ENCODE data around the gene SYNM. TPM values are rescaled to one million over a fixed set of nuclear protein-coding genes. Genes with fewer than 3 reads are reported as not detected.
A peak's percentile ranks its signal among the peaks of the same experiment; 100 is the strongest.

SYNM gene
- polyA plus RNA-seq, 1 donor from 2014 or later, result 5.7 TPM

DNA sequence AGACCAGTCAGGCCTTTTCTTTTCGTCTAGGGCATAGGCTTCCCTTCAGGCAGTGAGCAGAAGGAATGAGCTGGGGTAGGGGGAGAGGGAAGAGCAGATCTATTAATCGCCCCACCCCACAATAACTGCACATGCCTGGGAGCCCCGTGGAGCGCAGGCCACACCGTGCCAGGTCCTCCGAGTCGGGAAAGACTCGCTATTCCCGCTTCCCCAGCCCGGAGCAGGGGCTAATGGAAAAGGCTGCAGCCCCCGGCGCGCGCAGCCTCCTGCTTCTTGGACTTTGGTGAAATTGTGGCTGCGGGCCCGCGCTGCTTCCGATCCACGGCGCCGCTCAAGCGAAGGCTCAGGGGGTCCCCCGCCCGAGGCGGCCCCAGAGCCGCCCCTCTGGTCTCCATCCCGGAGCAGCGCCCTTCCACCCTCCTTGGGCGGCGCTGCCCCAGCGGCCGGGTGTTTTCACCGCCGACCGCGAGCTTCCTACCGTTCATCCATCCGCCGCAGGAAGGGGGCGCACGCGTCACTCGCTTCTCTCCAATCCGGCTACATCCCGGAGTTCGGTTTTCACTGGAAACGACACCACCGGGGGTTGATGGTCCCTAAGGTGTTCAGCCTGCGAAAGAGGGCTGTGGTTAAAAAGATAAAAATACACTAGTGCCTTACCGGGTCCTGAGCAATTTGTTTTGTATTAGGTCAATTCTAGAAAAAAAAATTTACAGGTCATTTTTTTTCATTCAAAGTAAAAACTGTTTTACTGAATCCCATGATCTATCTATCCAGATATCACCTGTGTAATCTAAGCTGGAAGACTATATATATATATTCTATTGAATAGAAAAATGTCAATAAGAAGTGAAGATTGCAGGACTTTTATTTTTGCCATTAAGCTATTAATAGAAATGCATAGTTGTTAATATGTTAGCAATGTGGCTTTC lies 4.4 kb upstream of the SYNM start:
- no peaks in the 10 kb centered on the region for H3F3A ChIP-seq (ENCODE audit: insufficient read depth, low read length, poor library complexity, severe bottlenecking)
- H3K27ac ChIP-seq (ENCODE audit: low read length), result no peak overlapping the region
- H2AFZ ChIP-seq (ENCODE audit: low read depth, low read length), result no peak overlapping the region
- H3K27me3 ChIP-seq (ENCODE audit: insufficient read depth, low read depth, low read length), result peaks cover 12% of the 10 kb centered on the region
- peak overlapping the region; percentile 52 for H3K4me2 ChIP-seq (ENCODE audit: low read length)
- no peaks in the 10 kb centered on the region for H3K9me3 ChIP-seq (ENCODE audit: low read length)
- TF ChIP-seq RAD21 (conservative IDR thresholded peaks at IDR 0.05), result peak; percentile 69
- no peak for TF ChIP-seq EZH2 (IDR thresholded peaks at IDR 0.05; ENCODE audit: borderline replicate concordance, insufficient read depth, low read length, poor library complexity, severe bottlenecking)
- no peak for TF ChIP-seq EP300 (conservative IDR thresholded peaks at IDR 0.05; ENCODE audit: poor library complexity, severe bottlenecking)
- TF ChIP-seq MXI1 (conservative IDR thresholded peaks at IDR 0.05; ENCODE audit: poor library complexity, severe bottlenecking), result no peak
- peak; percentile 72 for TF ChIP-seq SMC3 (conservative IDR thresholded peaks at IDR 0.05; ENCODE audit: poor library complexity)
- TF ChIP-seq, protein P1, sequence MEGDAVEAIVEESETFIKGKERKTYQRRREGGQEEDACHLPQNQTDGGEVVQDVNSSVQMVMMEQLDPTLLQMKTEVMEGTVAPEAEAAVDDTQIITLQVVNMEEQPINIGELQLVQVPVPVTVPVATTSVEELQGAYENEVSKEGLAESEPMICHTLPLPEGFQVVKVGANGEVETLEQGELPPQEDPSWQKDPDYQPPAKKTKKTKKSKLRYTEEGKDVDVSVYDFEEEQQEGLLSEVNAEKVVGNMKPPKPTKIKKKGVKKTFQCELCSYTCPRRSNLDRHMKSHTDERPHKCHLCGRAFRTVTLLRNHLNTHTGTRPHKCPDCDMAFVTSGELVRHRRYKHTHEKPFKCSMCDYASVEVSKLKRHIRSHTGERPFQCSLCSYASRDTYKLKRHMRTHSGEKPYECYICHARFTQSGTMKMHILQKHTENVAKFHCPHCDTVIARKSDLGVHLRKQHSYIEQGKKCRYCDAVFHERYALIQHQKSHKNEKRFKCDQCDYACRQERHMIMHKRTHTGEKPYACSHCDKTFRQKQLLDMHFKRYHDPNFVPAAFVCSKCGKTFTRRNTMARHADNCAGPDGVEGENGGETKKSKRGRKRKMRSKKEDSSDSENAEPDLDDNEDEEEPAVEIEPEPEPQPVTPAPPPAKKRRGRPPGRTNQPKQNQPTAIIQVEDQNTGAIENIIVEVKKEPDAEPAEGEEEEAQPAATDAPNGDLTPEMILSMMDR (IDR thresholded peaks at IDR 0.05; ENCODE audit: poor library complexity, severe bottlenecking), result peak; percentile 85
- no peak for TF ChIP-seq POLR2AphosphoS5 (IDR thresholded peaks at IDR 0.05)
- TF ChIP-seq, protein P2, sequence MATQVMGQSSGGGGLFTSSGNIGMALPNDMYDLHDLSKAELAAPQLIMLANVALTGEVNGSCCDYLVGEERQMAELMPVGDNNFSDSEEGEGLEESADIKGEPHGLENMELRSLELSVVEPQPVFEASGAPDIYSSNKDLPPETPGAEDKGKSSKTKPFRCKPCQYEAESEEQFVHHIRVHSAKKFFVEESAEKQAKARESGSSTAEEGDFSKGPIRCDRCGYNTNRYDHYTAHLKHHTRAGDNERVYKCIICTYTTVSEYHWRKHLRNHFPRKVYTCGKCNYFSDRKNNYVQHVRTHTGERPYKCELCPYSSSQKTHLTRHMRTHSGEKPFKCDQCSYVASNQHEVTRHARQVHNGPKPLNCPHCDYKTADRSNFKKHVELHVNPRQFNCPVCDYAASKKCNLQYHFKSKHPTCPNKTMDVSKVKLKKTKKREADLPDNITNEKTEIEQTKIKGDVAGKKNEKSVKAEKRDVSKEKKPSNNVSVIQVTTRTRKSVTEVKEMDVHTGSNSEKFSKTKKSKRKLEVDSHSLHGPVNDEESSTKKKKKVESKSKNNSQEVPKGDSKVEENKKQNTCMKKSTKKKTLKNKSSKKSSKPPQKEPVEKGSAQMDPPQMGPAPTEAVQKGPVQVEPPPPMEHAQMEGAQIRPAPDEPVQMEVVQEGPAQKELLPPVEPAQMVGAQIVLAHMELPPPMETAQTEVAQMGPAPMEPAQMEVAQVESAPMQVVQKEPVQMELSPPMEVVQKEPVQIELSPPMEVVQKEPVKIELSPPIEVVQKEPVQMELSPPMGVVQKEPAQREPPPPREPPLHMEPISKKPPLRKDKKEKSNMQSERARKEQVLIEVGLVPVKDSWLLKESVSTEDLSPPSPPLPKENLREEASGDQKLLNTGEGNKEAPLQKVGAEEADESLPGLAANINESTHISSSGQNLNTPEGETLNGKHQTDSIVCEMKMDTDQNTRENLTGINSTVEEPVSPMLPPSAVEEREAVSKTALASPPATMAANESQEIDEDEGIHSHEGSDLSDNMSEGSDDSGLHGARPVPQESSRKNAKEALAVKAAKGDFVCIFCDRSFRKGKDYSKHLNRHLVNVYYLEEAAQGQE (IDR thresholded peaks at IDR 0.05; ENCODE audit: borderline replicate concordance), result no peak
- H3K9me2 ChIP-seq (ENCODE audit: insufficient read depth, low read length), result no peaks in the 10 kb centered on the region
- H3K4me3 ChIP-seq (ENCODE audit: low read length), result peak overlapping the region; percentile 64
- no peaks in the 10 kb centered on the region for H4K20me1 ChIP-seq (ENCODE audit: insufficient read depth)
- no peaks in the 10 kb centered on the region for H3K36me3 ChIP-seq (ENCODE audit: insufficient read depth, low read length)
- H3K79me2 ChIP-seq (replicated peaks; ENCODE audit: insufficient read depth, low read length), result no peaks in the 10 kb centered on the region
- H3K9ac ChIP-seq (ENCODE audit: low read length), result peak overlapping the region; percentile 38

DNA sequence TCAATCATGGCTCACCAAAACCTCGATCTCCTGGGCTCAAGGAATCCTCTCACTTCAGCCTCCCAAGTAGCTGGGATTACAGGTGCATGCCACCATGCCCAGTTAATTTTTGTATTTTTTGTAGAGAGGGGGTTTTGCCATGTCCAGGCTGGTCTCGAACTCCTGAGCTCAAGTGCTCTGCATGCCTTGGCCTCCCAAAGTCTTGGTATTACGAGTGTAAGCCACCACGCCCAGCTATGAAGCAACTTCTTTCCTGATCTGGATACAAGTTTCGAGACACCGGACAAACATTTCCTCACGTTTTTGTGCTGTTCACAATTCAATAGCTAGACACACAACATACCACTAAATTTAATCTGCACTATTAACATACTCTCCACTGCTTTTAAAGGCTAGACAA lies 3.4 kb upstream of the SYNM start:
- H3K4me2 ChIP-seq (ENCODE audit: low read length), result no peak overlapping the region
- peaks cover 12% of the 10 kb centered on the region for H3K27me3 ChIP-seq (ENCODE audit: insufficient read depth, low read depth, low read length)
- H3K4me3 ChIP-seq (ENCODE audit: low read length), result no peak overlapping the region
- no peaks in the 10 kb centered on the region for H3K36me3 ChIP-seq (ENCODE audit: insufficient read depth, low read length)
- no peaks in the 10 kb centered on the region for H3K79me2 ChIP-seq (replicated peaks; ENCODE audit: insufficient read depth, low read length)
- TF ChIP-seq RAD21 (conservative IDR thresholded peaks at IDR 0.05) (no peak), SMC3 (conservative IDR thresholded peaks at IDR 0.05; ENCODE audit: poor library complexity) (no peak), POLR2AphosphoS5 (IDR thresholded peaks at IDR 0.05) (no peak), MXI1 (conservative IDR thresholded peaks at IDR 0.05; ENCODE audit: poor library complexity, severe bottlenecking) (no peak), TAF1 (IDR thresholded peaks at IDR 0.05; ENCODE audit: low read depth) (no peak), EP300 (conservative IDR thresholded peaks at IDR 0.05; ENCODE audit: poor library complexity, severe bottlenecking) (no peak), EZH2 (IDR thresholded peaks at IDR 0.05; ENCODE audit: borderline replicate concordance, insufficient read depth, low read length, poor library complexity, severe bottlenecking) (no peak)
- TF ChIP-seq, protein P2 (IDR thresholded peaks at IDR 0.05; ENCODE audit: borderline replicate concordance), result no peak
- TF ChIP-seq, protein P1 (IDR thresholded peaks at IDR 0.05; ENCODE audit: poor library complexity, severe bottlenecking), result no peak
- H3K9ac ChIP-seq (ENCODE audit: low read length), result no peak overlapping the region
- no peak overlapping the region for H2AFZ ChIP-seq (ENCODE audit: low read depth, low read length)
- H4K20me1 ChIP-seq (ENCODE audit: insufficient read depth), result no peaks in the 10 kb centered on the region
- no peak overlapping the region for H3K27ac ChIP-seq (ENCODE audit: low read length)
- no peaks in the 10 kb centered on the region for H3K9me2 ChIP-seq (ENCODE audit: insufficient read depth, low read length)
- H3F3A ChIP-seq (ENCODE audit: insufficient read depth, low read length, poor library complexity, severe bottlenecking), result no peaks in the 10 kb centered on the region
- H3K9me3 ChIP-seq (ENCODE audit: low read length), result no peaks in the 10 kb centered on the region
